GM12872 (cell line): ENCODE results near the gene PLEKHJ1.
A peak's percentile ranks its signal among the peaks of the same experiment; 100 is the strongest.

Experiments used
- CTCF ChIP-seq: IDR thresholded peaks from 3 replicates; pipeline ENCODE4 v1.5.1; 2011; ENCODE audit warnings: low read depth, mild to moderate bottlenecking, low read length, moderate library complexity; ENCODE audit not compliant: insufficient read depth

The PLEKHJ1 gene

GRCh38 chr19:2228157-2229030 is 7.7 kb downstream of the PLEKHJ1 start:
- no peak for TF ChIP-seq CTCF

GRCh38 chr19:2227415-2228156 is 8.5 kb downstream of the PLEKHJ1 start:
- TF ChIP-seq CTCF = peak; percentile 39

GRCh38 chr19:2226840-2227360 is 9.2 kb downstream of the PLEKHJ1 start:
- TF ChIP-seq CTCF = no peak

- no peak for TF ChIP-seq CTCF
Observed at GRCh38 chr19:2226051-2226839, 9.9 kb downstream of the PLEKHJ1 start.

GRCh38 chr19:2225415-2226050 is 10.6 kb downstream of the PLEKHJ1 start:
- no peak for TF ChIP-seq CTCF

- no peak for TF ChIP-seq CTCF
Observed at GRCh38 chr19:2224754-2225349, 11.3 kb downstream of the PLEKHJ1 start.
